ENCODE data around the gene BTRC. TPM values are rescaled to one million over a fixed set of nuclear protein-coding genes. Genes with fewer than 3 reads are reported as not detected.
"Not testable (repeated sequence)": the region's sequence is repeated elsewhere in the genome, so short reads cannot be mapped to it uniquely, and the experiment has no call there.

Gene BTRC
- total RNA-seq, 2 experiments from 2014 or later: 14.4 to 15.5 TPM

- DNase-seq: no peak
- Mint-ChIP-seq H3K27ac (no peak overlapping the region), H3K4me1 (no peaks in the 10 kb centered on the region), H3K36me3 (ENCODE audit: low read depth) (no peaks in the 10 kb centered on the region), H3K4me3 (no peak overlapping the region), H3K9me3 (no peaks in the 10 kb centered on the region), H3K27me3 (peaks cover 56% of the 10 kb centered on the region)
- ChIA-PET CTCF (no interaction called here), POLR2A (no interaction called here)
These were observed 24.5 kb upstream of the BTRC start for GRCh38 chr10:101329341-101330032.

- H3K27me3 Mint-ChIP-seq: peaks cover 50% of the 10 kb centered on the region
- ChIA-PET CTCF (interaction anchor here (1.3 kb wide), 1 partner anchor 58 kb away, joined by 4 read pairs; no protein-coding TSS in a partner anchor), POLR2A (no interaction called here)
- no peak overlapping the region for H3K4me3 Mint-ChIP-seq
- H3K27ac Mint-ChIP-seq: no peak overlapping the region
- no peak for DNase-seq
- H3K9me3 Mint-ChIP-seq: no peaks in the 10 kb centered on the region
- H3K36me3 Mint-ChIP-seq (ENCODE audit: low read depth): no peaks in the 10 kb centered on the region
- no peaks in the 10 kb centered on the region for H3K4me1 Mint-ChIP-seq
These were observed 23.7 kb upstream of the BTRC start for GRCh38 chr10:101330231-101330630.

GRCh38 chr10:101330631-101331225 is 23.2 kb upstream of the BTRC start:
- Mint-ChIP-seq H3K9me3 (no peaks in the 10 kb centered on the region), H3K4me1 (no peaks in the 10 kb centered on the region), H3K27me3 (peaks cover 46% of the 10 kb centered on the region), H3K4me3 (no peak overlapping the region), H3K36me3 (ENCODE audit: low read depth) (no peaks in the 10 kb centered on the region), H3K27ac (no peak overlapping the region)
- DNase-seq: no peak
- ChIA-PET CTCF (interaction anchor here (1.3 kb wide), 1 partner anchor 58 kb away, joined by 4 read pairs; no protein-coding TSS in a partner anchor), POLR2A (interaction anchor here (0.5 kb wide), 1 partner anchor 36 kb away, joined by 5 read pairs; no protein-coding TSS in a partner anchor)

- POLR2A ChIA-PET: no interaction called here
- CTCF ChIA-PET: no interaction called here
- Mint-ChIP-seq H3K36me3 (ENCODE audit: low read depth) (no peaks in the 10 kb centered on the region), H3K27me3 (peaks cover 37% of the 10 kb centered on the region), H3K27ac (no peak overlapping the region), H3K4me1 (no peaks in the 10 kb centered on the region), H3K9me3 (no peaks in the 10 kb centered on the region), H3K4me3 (no peak overlapping the region)
- DNase-seq: no peak
These were observed 22.0 kb upstream of the BTRC start for GRCh38 chr10:101331956-101332355.

GRCh38 chr10:101334259-101334658 is 19.7 kb upstream of the BTRC start:
- H3K4me1 Mint-ChIP-seq; H3K4me3 Mint-ChIP-seq; CTCF ChIA-PET; H3K9me3 Mint-ChIP-seq; H3K27ac Mint-ChIP-seq; H3K36me3 Mint-ChIP-seq (ENCODE audit: low read depth); DNase-seq; POLR2A ChIA-PET: not testable (repeated sequence)
- H3K27me3 Mint-ChIP-seq: peaks cover 30% of the 10 kb centered on the region

- Mint-ChIP-seq H3K27ac (no peak overlapping the region), H3K4me3 (no peak overlapping the region), H3K9me3 (no peaks in the 10 kb centered on the region), H3K36me3 (ENCODE audit: low read depth) (no peaks in the 10 kb centered on the region), H3K27me3 (peaks cover 17% of the 10 kb centered on the region), H3K4me1 (no peaks in the 10 kb centered on the region)
- DNase-seq: no peak
- ChIA-PET CTCF (no interaction called here), POLR2A (no interaction called here)
These were observed 17.6 kb upstream of the BTRC start for GRCh38 chr10:101336382-101336781.

- no peak overlapping the region for H3K27ac Mint-ChIP-seq
- no peaks in the 10 kb centered on the region for H3K4me1 Mint-ChIP-seq
- peaks cover 6% of the 10 kb centered on the region for H3K27me3 Mint-ChIP-seq
- DNase-seq: no peak
- H3K36me3 Mint-ChIP-seq (ENCODE audit: low read depth): no peaks in the 10 kb centered on the region
- ChIA-PET CTCF (no interaction called here), POLR2A (no interaction called here)
- H3K4me3 Mint-ChIP-seq: no peak overlapping the region
- no peaks in the 10 kb centered on the region for H3K9me3 Mint-ChIP-seq
These were observed 16.1 kb upstream of the BTRC start for GRCh38 chr10:101337836-101338235.

- ChIA-PET CTCF (no interaction called here), POLR2A (no interaction called here)
- Mint-ChIP-seq H3K27me3 (peaks cover 4% of the 10 kb centered on the region), H3K9me3 (no peaks in the 10 kb centered on the region), H3K36me3 (ENCODE audit: low read depth) (no peaks in the 10 kb centered on the region), H3K27ac (no peak overlapping the region), H3K4me3 (no peak overlapping the region), H3K4me1 (no peaks in the 10 kb centered on the region)
- no peak for DNase-seq
These were observed 12.5 kb upstream of the BTRC start for GRCh38 chr10:101341438-101341837.

- CTCF ChIA-PET: no interaction called here
- no peaks in the 10 kb centered on the region for H3K4me1 Mint-ChIP-seq
- H3K36me3 Mint-ChIP-seq (ENCODE audit: low read depth): no peaks in the 10 kb centered on the region
- no peak overlapping the region for H3K4me3 Mint-ChIP-seq
- H3K27me3 Mint-ChIP-seq: peaks cover 14% of the 10 kb centered on the region
- no peaks in the 10 kb centered on the region for H3K9me3 Mint-ChIP-seq
- no peak for DNase-seq
- no peak overlapping the region for H3K27ac Mint-ChIP-seq
- POLR2A ChIA-PET: no interaction called here
These were observed 7.8 kb upstream of the BTRC start for GRCh38 chr10:101346177-101346576.

GRCh38 chr10:101351017-101351416 is 2.9 kb upstream of the BTRC start:
- CTCF ChIA-PET: interaction anchor here (0.8 kb wide), 1 partner anchor 116 kb away, joined by 3 read pairs; no protein-coding TSS in a partner anchor

GRCh38 chr10:101351477-101351876 is 2.5 kb upstream of the BTRC start:
- POLR2A ChIA-PET: no interaction called here
- Mint-ChIP-seq H3K4me1 (peaks cover 26% of the 10 kb centered on the region), H3K27me3 (peaks cover 20% of the 10 kb centered on the region), H3K27ac (no peak overlapping the region), H3K9me3 (no peaks in the 10 kb centered on the region), H3K4me3 (no peak overlapping the region), H3K36me3 (ENCODE audit: low read depth) (peaks cover 11% of the 10 kb centered on the region)
- no peak for DNase-seq
- CTCF ChIA-PET: interaction anchor here (0.8 kb wide), 1 partner anchor 115 kb away, joined by 3 read pairs; no protein-coding TSS in a partner anchor

More at GRCh38 chr10:101351017-101351416, 2.9 kb upstream of the BTRC start:
- POLR2A ChIA-PET: no interaction called here
- H3K27me3 Mint-ChIP-seq: peaks cover 20% of the 10 kb centered on the region
- no peak for DNase-seq
- peaks cover 8% of the 10 kb centered on the region for H3K36me3 Mint-ChIP-seq (ENCODE audit: low read depth)
- H3K4me1 Mint-ChIP-seq: peaks cover 23% of the 10 kb centered on the region
- no peak overlapping the region for H3K27ac Mint-ChIP-seq
- no peak overlapping the region for H3K4me3 Mint-ChIP-seq
- H3K9me3 Mint-ChIP-seq: no peaks in the 10 kb centered on the region

GRCh38 chr10:101352857-101353256 is 1.1 kb upstream of the BTRC start:
- H3K4me1 Mint-ChIP-seq: peaks cover 26% of the 10 kb centered on the region
- H3K9me3 Mint-ChIP-seq, H3K27ac Mint-ChIP-seq, POLR2A ChIA-PET, DNase-seq, H3K4me3 Mint-ChIP-seq: not testable (repeated sequence)
- peaks cover 14% of the 10 kb centered on the region for H3K36me3 Mint-ChIP-seq (ENCODE audit: low read depth)
- CTCF ChIA-PET: interaction anchor here (0.6 to 1.5 kb wide), 3 partner anchors 9 to 13 kb away, joined by 3 read pairs; no protein-coding TSS in a partner anchor
- H3K27me3 Mint-ChIP-seq: peaks cover 20% of the 10 kb centered on the region

- H3K27me3 Mint-ChIP-seq: peaks cover 13% of the 10 kb centered on the region
- CTCF ChIA-PET: no interaction called here
- peak overlapping the region; percentile 99 for H3K4me3 Mint-ChIP-seq
- POLR2A ChIA-PET: interaction anchor here (0.9 to 1.4 kb wide), 3 partner anchors 11 to 441 kb away, joined by 3 to 6 read pairs (median 3); no protein-coding TSS in a partner anchor
- peaks cover 14% of the 10 kb centered on the region for H3K36me3 Mint-ChIP-seq (ENCODE audit: low read depth)
- peak overlapping the region; percentile 96 for H3K27ac Mint-ChIP-seq
- H3K9me3 Mint-ChIP-seq: no peaks in the 10 kb centered on the region
- DNase-seq: peak; percentile 50
- H3K4me1 Mint-ChIP-seq: peaks cover 26% of the 10 kb centered on the region
These were observed 535 bp downstream of the BTRC start for GRCh38 chr10:101354328-101355071.

Data from activated CD4-positive, alpha-beta memory T cell treated with anti-CD3 and anti-CD28 coated beads, Interleukin-2, amount 10 ng/mL, durations not matched to agents 7 days and 5 days (primary cell).